Gastrocnemius medialis (tissue), 4 donors: Measurements from ENCODE around the gene PEX1.

ENCODE experiments used
- POLR2A ChIP-seq, 2 donors: fragments of 450-650 bp; IDR thresholded peaks; one replicate each; pipeline ENCODE4 v1.6.1; 2017; ENCODE audit warnings: antibody characterized with exemption in 2 of 2, mild to moderate bottlenecking in 2 of 2, moderate library complexity in 2 of 2
- TF ChIP-seq, protein P1 (sequence below), 5 experiments: fragments of 450-650 bp in 3 of 5; fragments of 200-600 bp in 2 of 5; sonication (generic) in 2 of 5; IDR thresholded peaks in 4 of 5; conservative IDR thresholded peaks in 1 of 5; 1 replicate in 4 of 5; 2 replicates in 1 of 5; pipeline ENCODE4 v1.5.1; 2016 to 2019; ENCODE audit warnings: antibody characterized with exemption in 5 of 5, mild to moderate bottlenecking in 3 of 5, moderate library complexity in 3 of 5

DNA sequence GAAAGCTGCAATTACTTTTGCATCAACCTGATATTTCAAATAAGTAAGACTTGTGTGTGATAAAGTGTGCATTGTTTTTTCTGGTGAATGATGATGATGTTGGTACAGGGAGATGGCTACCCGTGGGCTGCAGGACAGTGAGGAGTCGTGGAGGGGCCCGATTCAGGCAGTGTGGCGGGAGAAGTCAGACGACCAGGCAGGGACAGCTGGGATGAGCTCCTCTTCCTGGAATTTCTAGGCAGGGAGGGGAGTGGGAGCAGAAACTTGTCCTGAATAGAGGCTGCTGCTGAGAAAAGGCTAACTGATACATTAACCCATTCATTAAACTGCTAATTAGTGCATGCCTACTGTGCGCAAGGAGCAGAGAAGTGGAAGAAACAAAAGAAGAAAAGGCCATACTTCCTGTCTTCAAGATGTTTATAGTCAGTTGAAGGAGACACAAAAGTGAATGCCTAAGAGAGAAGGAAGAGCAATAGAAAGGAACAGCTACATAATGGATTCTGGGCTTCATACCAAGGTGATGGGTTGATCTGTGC is 90.3 kb downstream of the PEX1 start:
- TF ChIP-seq, protein P1, sequence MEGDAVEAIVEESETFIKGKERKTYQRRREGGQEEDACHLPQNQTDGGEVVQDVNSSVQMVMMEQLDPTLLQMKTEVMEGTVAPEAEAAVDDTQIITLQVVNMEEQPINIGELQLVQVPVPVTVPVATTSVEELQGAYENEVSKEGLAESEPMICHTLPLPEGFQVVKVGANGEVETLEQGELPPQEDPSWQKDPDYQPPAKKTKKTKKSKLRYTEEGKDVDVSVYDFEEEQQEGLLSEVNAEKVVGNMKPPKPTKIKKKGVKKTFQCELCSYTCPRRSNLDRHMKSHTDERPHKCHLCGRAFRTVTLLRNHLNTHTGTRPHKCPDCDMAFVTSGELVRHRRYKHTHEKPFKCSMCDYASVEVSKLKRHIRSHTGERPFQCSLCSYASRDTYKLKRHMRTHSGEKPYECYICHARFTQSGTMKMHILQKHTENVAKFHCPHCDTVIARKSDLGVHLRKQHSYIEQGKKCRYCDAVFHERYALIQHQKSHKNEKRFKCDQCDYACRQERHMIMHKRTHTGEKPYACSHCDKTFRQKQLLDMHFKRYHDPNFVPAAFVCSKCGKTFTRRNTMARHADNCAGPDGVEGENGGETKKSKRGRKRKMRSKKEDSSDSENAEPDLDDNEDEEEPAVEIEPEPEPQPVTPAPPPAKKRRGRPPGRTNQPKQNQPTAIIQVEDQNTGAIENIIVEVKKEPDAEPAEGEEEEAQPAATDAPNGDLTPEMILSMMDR (IDR thresholded peaks at IDR 0.05 in 4 of 5, conservative IDR thresholded peaks at IDR 0.05 in 1 of 5) = no peak
- TF ChIP-seq POLR2A (IDR thresholded peaks at IDR 0.05) = no peak
